Esophagus muscularis mucosa (tissue), 3 donors: ENCODE data around the gene KDM5A.

ENCODE experiments used
- POLR2A ChIP-seq: fragments of 450-650 bp; IDR thresholded peaks from one replicate; pipeline ENCODE4 v1.6.1; 2017; ENCODE audit warnings: antibody characterized with exemption, moderate library complexity, mild to moderate bottlenecking, low read depth
- TF ChIP-seq, protein P1 (sequence below), 3 experiments: fragments of 200-600 bp in 2 of 3; fragments of 450-650 bp in 1 of 3; sonication (generic) in 2 of 3; IDR thresholded peaks; one replicate each; pipeline ENCODE4 v1.5.1; 2017 to 2019; ENCODE audit warnings: antibody characterized with exemption in 3 of 3, mild to moderate bottlenecking in 2 of 3, moderate library complexity in 1 of 3

DNA sequence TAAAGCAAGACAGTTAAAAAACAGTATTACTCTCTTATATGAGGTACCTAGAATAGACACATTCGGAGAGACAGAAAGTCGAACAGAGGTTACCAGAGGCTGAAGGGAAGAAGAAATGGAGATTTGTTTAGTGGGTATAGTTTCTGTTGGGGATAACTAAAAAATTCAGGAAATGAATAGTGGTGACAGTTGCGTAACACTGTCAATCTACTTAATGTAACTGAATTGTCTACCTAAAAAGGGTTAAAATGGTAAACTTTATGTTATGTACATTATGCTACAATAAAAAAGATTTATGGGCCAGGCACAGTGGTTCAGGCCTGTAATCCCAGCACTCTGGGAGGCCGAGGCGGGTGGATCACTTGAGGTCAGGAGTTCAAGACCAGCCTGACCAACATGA lies 95.9 kb downstream of the KDM5A start:
- TF ChIP-seq, protein P1, sequence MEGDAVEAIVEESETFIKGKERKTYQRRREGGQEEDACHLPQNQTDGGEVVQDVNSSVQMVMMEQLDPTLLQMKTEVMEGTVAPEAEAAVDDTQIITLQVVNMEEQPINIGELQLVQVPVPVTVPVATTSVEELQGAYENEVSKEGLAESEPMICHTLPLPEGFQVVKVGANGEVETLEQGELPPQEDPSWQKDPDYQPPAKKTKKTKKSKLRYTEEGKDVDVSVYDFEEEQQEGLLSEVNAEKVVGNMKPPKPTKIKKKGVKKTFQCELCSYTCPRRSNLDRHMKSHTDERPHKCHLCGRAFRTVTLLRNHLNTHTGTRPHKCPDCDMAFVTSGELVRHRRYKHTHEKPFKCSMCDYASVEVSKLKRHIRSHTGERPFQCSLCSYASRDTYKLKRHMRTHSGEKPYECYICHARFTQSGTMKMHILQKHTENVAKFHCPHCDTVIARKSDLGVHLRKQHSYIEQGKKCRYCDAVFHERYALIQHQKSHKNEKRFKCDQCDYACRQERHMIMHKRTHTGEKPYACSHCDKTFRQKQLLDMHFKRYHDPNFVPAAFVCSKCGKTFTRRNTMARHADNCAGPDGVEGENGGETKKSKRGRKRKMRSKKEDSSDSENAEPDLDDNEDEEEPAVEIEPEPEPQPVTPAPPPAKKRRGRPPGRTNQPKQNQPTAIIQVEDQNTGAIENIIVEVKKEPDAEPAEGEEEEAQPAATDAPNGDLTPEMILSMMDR (IDR thresholded peaks at IDR 0.05), result no peak
- TF ChIP-seq POLR2A, result no peak
